ENCODE measurements around the gene MEMO1.
"Not testable (repeated sequence)": the region's sequence is repeated elsewhere in the genome, so short reads cannot be mapped to it uniquely, and the experiment has no call there.

MEMO1 gene

GRCh38 chr2:31997653-31998052 is 13.2 kb downstream of the MEMO1 start:
- no peak for DNase-seq

GRCh38 chr2:31996571-31997150 is 14.1 kb downstream of the MEMO1 start:
- no peak for DNase-seq

GRCh38 chr2:31992934-31993333 is 17.9 kb downstream of the MEMO1 start:
- DNase-seq = no peak

GRCh38 chr2:31992025-31992579 is 18.7 kb downstream of the MEMO1 start:
- no peak for DNase-seq

GRCh38 chr2:31989946-31990345 is 20.9 kb downstream of the MEMO1 start:
- no peak for DNase-seq

GRCh38 chr2:31987454-31988220 is 23.2 kb downstream of the MEMO1 start:
- DNase-seq = no peak

- DNase-seq = no peak
These were observed 23.9 kb downstream of the MEMO1 start for GRCh38 chr2:31986906-31987305.

- DNase-seq = no peak
These were observed 26.9 kb downstream of the MEMO1 start for GRCh38 chr2:31983762-31984467.

GRCh38 chr2:31980674-31981356 is 30.0 kb downstream of the MEMO1 start:
- DNase-seq = no peak

GRCh38 chr2:31979956-31980355 is 30.9 kb downstream of the MEMO1 start:
- DNase-seq = no peak

- DNase-seq = no peak
These were observed 31.8 kb downstream of the MEMO1 start for GRCh38 chr2:31979018-31979417.

GRCh38 chr2:31978436-31978835 is 32.4 kb downstream of the MEMO1 start:
- no peak for DNase-seq

GRCh38 chr2:31973665-31974064 is 37.1 kb downstream of the MEMO1 start:
- no peak for DNase-seq

GRCh38 chr2:31972059-31972458 is 38.7 kb downstream of the MEMO1 start:
- no peak for DNase-seq

- DNase-seq = no peak
These were observed 41.6 kb downstream of the MEMO1 start for GRCh38 chr2:31969178-31969577.

- no peak for DNase-seq
These were observed 43.0 kb downstream of the MEMO1 start for GRCh38 chr2:31967790-31968189.

GRCh38 chr2:31966402-31966801 is 44.4 kb downstream of the MEMO1 start:
- not testable (repeated sequence) for DNase-seq

GRCh38 chr2:31965094-31965493 is 45.7 kb downstream of the MEMO1 start:
- no peak for DNase-seq

- DNase-seq = no peak
These were observed 47.9 kb downstream of the MEMO1 start for GRCh38 chr2:31962757-31963361.

- no peak for DNase-seq
These were observed 52.6 kb downstream of the MEMO1 start for GRCh38 chr2:31958140-31958717.

- DNase-seq = no peak
These were observed 53.3 kb downstream of the MEMO1 start for GRCh38 chr2:31957354-31958139.

Measured in left hindlimb (tissue), 1 donor.